Measurements from ENCODE around the gene DDIT4L. TPM values are rescaled to one million over a fixed set of nuclear protein-coding genes. Genes with fewer than 3 reads are reported as not detected.

Gene DDIT4L
- total RNA-seq, 3 donors from 2014 or later (not counting 1 experiment from before 2014, with no cell fraction given) = not detected

GRCh38 chr4:100188829-100189228 lies 1.4 kb downstream of the DDIT4L start:
- Mint-ChIP-seq H3K27me3 (ENCODE audit: low read depth in 2 of 2) (peaks cover 40 to 68% of the 10 kb centered on the region in 2 donors), H3K36me3 (peaks cover 7% of the 10 kb centered on the region), H3K27ac (no peak overlapping the region), H3K4me3 (peak overlapping the region; percentile 84), H3K4me1 (peaks cover 17 to 19% of the 10 kb centered on the region in 2 donors), H3K9me3 (no peaks in the 10 kb centered on the region)
- H3K9me3 ChIP-seq (ENCODE audit: control insufficient read depth, insufficient read depth, low read length) = no peaks in the 10 kb centered on the region
- H3K36me3 ChIP-seq (ENCODE audit: control insufficient read depth, insufficient read depth, low read length) = no peaks in the 10 kb centered on the region
- no peak for ATAC-seq
- intact Hi-C loops (cut with micrococcal nuclease) = no loop called here
- H3K4me1 ChIP-seq (ENCODE audit: control insufficient read depth, insufficient read depth, low read length) = peaks cover 16% of the 10 kb centered on the region
- H3K4me3 ChIP-seq (ENCODE audit: low read length) = no peak overlapping the region
- H3K27ac ChIP-seq (ENCODE audit: low read length) = no peak overlapping the region
- H3K27me3 ChIP-seq (ENCODE audit: control insufficient read depth, insufficient read depth, low read length) = peaks cover 19% of the 10 kb centered on the region
- TF ChIP-seq CTCF (IDR thresholded peaks at IDR 0.05) = no peak
- 45% methylated on average over 4 of the region's 4 CpGs for WGBS (ENCODE audit: insufficient coverage)
- DNase-seq = no peak

- ATAC-seq (no peak), DNase-seq (no peak)
- Mint-ChIP-seq H3K4me1 (peaks cover 17 to 19% of the 10 kb centered on the region in 2 donors), H3K27me3 (ENCODE audit: low read depth in 2 of 2) (peaks cover 41 to 69% of the 10 kb centered on the region in 2 donors), H3K9me3 (no peaks in the 10 kb centered on the region), H3K27ac (no peak overlapping the region), H3K4me3 (no peak overlapping the region), H3K36me3 (peaks cover 7% of the 10 kb centered on the region)
- H3K9me3 ChIP-seq (ENCODE audit: control insufficient read depth, insufficient read depth, low read length) = no peaks in the 10 kb centered on the region
- H3K36me3 ChIP-seq (ENCODE audit: control insufficient read depth, insufficient read depth, low read length) = no peaks in the 10 kb centered on the region
- intact Hi-C loops (cut with micrococcal nuclease) = no loop called here
- 96% methylated on average over 8 of the region's 9 CpGs for WGBS (ENCODE audit: insufficient coverage)
- no peak overlapping the region for H3K27ac ChIP-seq (ENCODE audit: low read length)
- H3K4me1 ChIP-seq (ENCODE audit: control insufficient read depth, insufficient read depth, low read length) = peaks cover 16% of the 10 kb centered on the region
- no peak for TF ChIP-seq CTCF (IDR thresholded peaks at IDR 0.05)
- H3K4me3 ChIP-seq (ENCODE audit: low read length) = no peak overlapping the region
- H3K27me3 ChIP-seq (ENCODE audit: control insufficient read depth, insufficient read depth, low read length) = peaks cover 19% of the 10 kb centered on the region
Measured at GRCh38 chr4:100187781-100188180, 2.5 kb downstream of the DDIT4L start.

- H3K36me3 ChIP-seq (ENCODE audit: control insufficient read depth, insufficient read depth, low read length) = no peaks in the 10 kb centered on the region
- H3K27me3 ChIP-seq (ENCODE audit: control insufficient read depth, insufficient read depth, low read length) = peaks cover 14% of the 10 kb centered on the region
- H3K4me3 Mint-ChIP-seq = no peak overlapping the region
- H3K36me3 Mint-ChIP-seq = peaks cover 7% of the 10 kb centered on the region
- intact Hi-C loops (cut with micrococcal nuclease) = no loop called here
- no peak for TF ChIP-seq CTCF (IDR thresholded peaks at IDR 0.05)
- no peak overlapping the region for H3K27ac Mint-ChIP-seq
- ATAC-seq = no peak
- no peaks in the 10 kb centered on the region for H3K9me3 Mint-ChIP-seq
- H3K4me1 ChIP-seq (ENCODE audit: control insufficient read depth, insufficient read depth, low read length) = peaks cover 4% of the 10 kb centered on the region
- no peak overlapping the region for H3K4me3 ChIP-seq (ENCODE audit: low read length)
- no peak overlapping the region for H3K27ac ChIP-seq (ENCODE audit: low read length)
- peaks cover 8 to 9% of the 10 kb centered on the region in 2 donors for H3K4me1 Mint-ChIP-seq
- H3K9me3 ChIP-seq (ENCODE audit: control insufficient read depth, insufficient read depth, low read length) = no peaks in the 10 kb centered on the region
- no peak for DNase-seq
- 100% methylated on average over 1 of the region's 2 CpGs for WGBS (ENCODE audit: insufficient coverage)
- H3K27me3 Mint-ChIP-seq (ENCODE audit: low read depth in 2 of 2) = peaks cover 29 to 54% of the 10 kb centered on the region in 2 donors
Measured at GRCh38 chr4:100184787-100185186, 5.5 kb downstream of the DDIT4L start.

- no peaks in the 10 kb centered on the region for H3K4me1 ChIP-seq (ENCODE audit: control insufficient read depth, insufficient read depth, low read length)
- no peaks in the 10 kb centered on the region for H3K36me3 ChIP-seq (ENCODE audit: control insufficient read depth, insufficient read depth, low read length)
- TF ChIP-seq CTCF (IDR thresholded peaks at IDR 0.05) = no peak
- DNase-seq = no peak
- no peaks in the 10 kb centered on the region for H3K9me3 ChIP-seq (ENCODE audit: control insufficient read depth, insufficient read depth, low read length)
- Mint-ChIP-seq H3K27ac (no peak overlapping the region), H3K27me3 (ENCODE audit: low read depth in 2 of 2) (no peaks in the 10 kb centered on the region), H3K4me3 (no peak overlapping the region), H3K9me3 (no peaks in the 10 kb centered on the region), H3K36me3 (no peaks in the 10 kb centered on the region), H3K4me1 (no peaks in the 10 kb centered on the region)
- no peak for ATAC-seq
- H3K27me3 ChIP-seq (ENCODE audit: control insufficient read depth, insufficient read depth, low read length) = no peaks in the 10 kb centered on the region
- H3K27ac ChIP-seq (ENCODE audit: low read length) = no peak overlapping the region
- intact Hi-C loops (cut with micrococcal nuclease) = no loop called here
- no peak overlapping the region for H3K4me3 ChIP-seq (ENCODE audit: low read length)
- no CpG with 5 or more reads among the region's 1 CpG for WGBS (ENCODE audit: insufficient coverage)
Measured at GRCh38 chr4:100177855-100178254, 12.4 kb downstream of the DDIT4L start.
